ENCODE results near the gene DNM3. TPM values are rescaled to one million over a fixed set of nuclear protein-coding genes. Genes with fewer than 3 reads are reported as not detected.
A peak's percentile ranks its signal among the peaks of the same experiment; 100 is the strongest.

Gene DNM3
- total RNA-seq, 1 donor from 2014 or later = 4.7 TPM

GRCh38 chr1:172163498-172164215 is 322.4 kb downstream of the DNM3 start:
- Histone ChIP-seq H3K36me3 (ENCODE audit: insufficient read depth, low read length) (no peaks in the 10 kb centered on the region), H4K20me1 (ENCODE audit: insufficient read depth, low read length) (no peaks in the 10 kb centered on the region), H3K4me3 (ENCODE audit: insufficient read depth, low read depth, low read length) (no peak overlapping the region), H3K27me3 (ENCODE audit: insufficient read depth, low read length) (no peaks in the 10 kb centered on the region), H3K4me1 (ENCODE audit: insufficient read depth, low read length) (peaks cover 15% of the 10 kb centered on the region), H3K9me3 (ENCODE audit: insufficient read depth, low read depth, low read length) (no peaks in the 10 kb centered on the region), H3K27ac (ENCODE audit: low read depth, low read length) (no peak overlapping the region), H3K9ac (ENCODE audit: low read length) (no peak overlapping the region), H2AFZ (ENCODE audit: low read depth, low read length) (no peak overlapping the region), H3K4me2 (ENCODE audit: low read length) (peak overlapping the region; percentile 37), H3K79me2 (ENCODE audit: insufficient read depth, low read length) (no peaks in the 10 kb centered on the region)
- peak overlapping the region; percentile 99 for H3K27ac Mint-ChIP-seq (ENCODE audit: unreplicated experiment)
- FAIRE-seq (no peak), DNase-seq (ENCODE audit: low read depth) (peak; percentile 66)
- H3K4me1 Mint-ChIP-seq (ENCODE audit: low read depth, unreplicated experiment) = peaks cover 20% of the 10 kb centered on the region
- no peaks in the 10 kb centered on the region for H3K36me3 Mint-ChIP-seq (ENCODE audit: low read depth, unreplicated experiment)
- no peak overlapping the region for H3K4me3 Mint-ChIP-seq (ENCODE audit: unreplicated experiment)
- no peaks in the 10 kb centered on the region for H3K9me3 Mint-ChIP-seq (ENCODE audit: unreplicated experiment)
- no peak for TF ChIP-seq EZH2 (IDR thresholded peaks at IDR 0.05; ENCODE audit: insufficient read depth, low read length)
- no peak for TF ChIP-seq CTCF (IDR thresholded peaks at IDR 0.05; ENCODE audit: insufficient read depth, low read depth, low read length)
- H3K27me3 Mint-ChIP-seq (ENCODE audit: low read depth, unreplicated experiment) = no peaks in the 10 kb centered on the region

GRCh38 chr1:172165403-172165802 is 324.1 kb downstream of the DNM3 start:
- H3K36me3 ChIP-seq (ENCODE audit: insufficient read depth, low read length) = no peaks in the 10 kb centered on the region
- no peaks in the 10 kb centered on the region for H3K36me3 Mint-ChIP-seq (ENCODE audit: low read depth, unreplicated experiment)
- H3K4me1 Mint-ChIP-seq (ENCODE audit: low read depth, unreplicated experiment) = peaks cover 20% of the 10 kb centered on the region
- no peak overlapping the region for H3K27ac ChIP-seq (ENCODE audit: low read depth, low read length)
- no peaks in the 10 kb centered on the region for H3K9me3 Mint-ChIP-seq (ENCODE audit: unreplicated experiment)
- H3K4me1 ChIP-seq (ENCODE audit: insufficient read depth, low read length) = peaks cover 17% of the 10 kb centered on the region
- TF ChIP-seq EZH2 (IDR thresholded peaks at IDR 0.05; ENCODE audit: insufficient read depth, low read length) (no peak), CTCF (IDR thresholded peaks at IDR 0.05; ENCODE audit: insufficient read depth, low read depth, low read length) (no peak)
- no peak for DNase-seq (ENCODE audit: low read depth)
- H3K27me3 Mint-ChIP-seq (ENCODE audit: low read depth, unreplicated experiment) = no peaks in the 10 kb centered on the region
- no peak overlapping the region for H3K9ac ChIP-seq (ENCODE audit: low read length)
- H3K4me2 ChIP-seq (ENCODE audit: low read length) = no peak overlapping the region
- H4K20me1 ChIP-seq (ENCODE audit: insufficient read depth, low read length) = no peaks in the 10 kb centered on the region
- H3K27ac Mint-ChIP-seq (ENCODE audit: unreplicated experiment) = no peak overlapping the region
- no peaks in the 10 kb centered on the region for H3K79me2 ChIP-seq (ENCODE audit: insufficient read depth, low read length)
- H3K9me3 ChIP-seq (ENCODE audit: insufficient read depth, low read depth, low read length) = no peaks in the 10 kb centered on the region
- H2AFZ ChIP-seq (ENCODE audit: low read depth, low read length) = no peak overlapping the region
- H3K4me3 Mint-ChIP-seq (ENCODE audit: unreplicated experiment) = no peak overlapping the region
- H3K27me3 ChIP-seq (ENCODE audit: insufficient read depth, low read length) = no peaks in the 10 kb centered on the region
- FAIRE-seq = no peak
- no peak overlapping the region for H3K4me3 ChIP-seq (ENCODE audit: insufficient read depth, low read depth, low read length)
